HCT116 (cell line): ENCODE results near the gene GEMIN5. TPM values are rescaled to one million over a fixed set of nuclear protein-coding genes. Genes with fewer than 3 reads are reported as not detected.
A peak's percentile ranks its signal among the peaks of the same experiment; 100 is the strongest.

Source experiments
- ATAC-seq: fragments of 200-7000 bp; cut with Tn5 transposase; 2 replicates; pipeline ENCODE4 v1.9.1; 2020; ENCODE audit warnings: mild to moderate bottlenecking, moderate library complexity
- BruUV-seq: library from RNA; stranded (reverse); fragments of 400-500 nt; replicated peaks from 2 replicates; lab custom pipeline; 2021; lab: Mats Ljungman, UMichigan
- CTCF ChIA-PET: fragments of 300-600 bp; sonication (Branson Sonifier 250); formaldehyde crosslinking; loops from one replicate; lab custom pipeline; 2021; ENCODE audit warnings: antibody characterized with exemption; lab: Charles Lee
- POLR2A ChIA-PET: fragments of 300-600, 350-600 bp; sonication (Branson Sonifier 250); formaldehyde crosslinking; loops from one replicate; lab custom pipeline; 2021; ENCODE audit warnings: antibody characterized with exemption; lab: Charles Lee
- RAD21 ChIA-PET, 2 experiments: fragments of 300-600 bp; sonication (Branson Sonifier 250); formaldehyde crosslinking; loops; one replicate each; lab custom pipeline; 2023; ENCODE audit warnings: low total read pairs in 2 of 2; ENCODE audit not compliant: uncharacterized antibody in 2 of 2, unreplicated experiment in 2 of 2, low non-redundant PET in 1 of 2; lab: Charles Lee
- DNase-seq: peaks from one replicate; pipeline ENCODE4 v3.0.0-alpha.2; 2010; ENCODE audit warnings: low read depth, low spot score
- H2AFZ ChIP-seq: fragments of 200-600 bp; shearing (Covaris generic), sonication (generic); 2 replicates; pipeline ENCODE4 v1.6.1; 2017; ENCODE audit warnings: low read depth, mixed run types, mixed read lengths, antibody characterized with exemption, low read length; ENCODE audit not compliant: poor library complexity, severe bottlenecking
- H3K27ac ChIP-seq: 2 replicates; pipeline ENCODE4 v1.5.1; 2012; ENCODE audit warnings: low read depth, low read length
- H3K27me3 ChIP-seq: fragments of 200-600 bp; sonication (generic); 2 replicates; pipeline ENCODE4 v1.6.1; 2016; ENCODE audit warnings: mixed run types, low read length, mixed read lengths; ENCODE audit not compliant: insufficient read depth
- H3K36me3 ChIP-seq, 2 experiments: fragments of 200-500 bp in 1 of 2; fragments of 200-600 bp in 1 of 2; sonication (Bioruptor generic) in 1 of 2; sonication (generic) in 1 of 2; 2 replicates each; pipeline versions ENCODE4 v1.5.1 to v1.6.1; 2014 to 2016; ENCODE audit warnings: low read length in 2 of 2, inconsistent platforms in 1 of 2, mixed read lengths in 1 of 2, mixed run types in 1 of 2; ENCODE audit not compliant: insufficient read depth in 2 of 2, control insufficient read depth in 1 of 2
- H3K4me1 ChIP-seq, 2 experiments: fragments of 200-600 bp in 1 of 2; sonication (generic) in 1 of 2; 2 replicates each; pipeline versions ENCODE4 v1.5.1 to v1.6.1; 2012 to 2017; ENCODE audit warnings: low read length in 2 of 2, inconsistent platforms in 1 of 2, mild to moderate bottlenecking in 1 of 2, mixed read lengths in 1 of 2, mixed run types in 1 of 2, moderate library complexity in 1 of 2; ENCODE audit not compliant: insufficient read depth in 2 of 2, control insufficient read depth in 1 of 2
- H3K4me2 ChIP-seq: fragments of 200-600 bp; sonication (generic); 2 replicates; pipeline ENCODE4 v1.6.1; 2017; ENCODE audit warnings: mixed run types, low read length, mixed read lengths
- H3K4me3 ChIP-seq, 2 experiments: fragments of 200-600 bp in 1 of 2; sonication (generic) in 1 of 2; replicated peaks in 1 of 2; 2 replicates each; pipeline ENCODE4 v1.5.1; 2011 to 2016; ENCODE audit warnings: low read length in 2 of 2, control low read depth in 1 of 2, low read depth in 1 of 2, mild to moderate bottlenecking in 1 of 2, mixed read lengths in 1 of 2, mixed run types in 1 of 2
- H3K79me2 ChIP-seq: fragments of 200-600 bp; sonication (generic); 2 replicates; pipeline ENCODE4 v1.6.1; 2017; ENCODE audit warnings: mild to moderate bottlenecking, mixed run types, low read length, moderate library complexity, mixed read lengths; ENCODE audit not compliant: insufficient read depth
- H3K9ac ChIP-seq: fragments of 200-600 bp; sonication (generic); 2 replicates; pipeline ENCODE4 v1.6.1; 2016; ENCODE audit warnings: low read length, mixed read lengths
- H3K9me2 ChIP-seq: fragments of 200-600 bp; sonication (generic), shearing (Covaris generic); 2 replicates; pipeline ENCODE4 v1.6.1; 2017; ENCODE audit warnings: mixed run types, mild to moderate bottlenecking, moderate library complexity; ENCODE audit not compliant: insufficient read depth
- H3K9me3 ChIP-seq, 2 experiments: fragments of 200-500 bp in 1 of 2; fragments of 200-600 bp in 1 of 2; sonication (Bioruptor generic) in 1 of 2; sonication (generic) in 1 of 2; 2 replicates each; pipeline ENCODE4 v1.6.1; 2014 to 2017; ENCODE audit warnings: low read length in 2 of 2, mixed read lengths in 2 of 2, inconsistent platforms in 1 of 2, low read depth in 1 of 2, mild to moderate bottlenecking in 1 of 2, mixed run types in 1 of 2, moderate library complexity in 1 of 2; ENCODE audit not compliant: control insufficient read depth in 1 of 2, insufficient read depth in 1 of 2
- H4K20me1 ChIP-seq: fragments of 200-600 bp; sonication (generic), shearing (Covaris generic); 2 replicates; pipeline ENCODE4 v1.6.1; 2017; ENCODE audit warnings: mixed run types, mild to moderate bottlenecking, moderate library complexity; ENCODE audit not compliant: insufficient read depth
- CEBPB ChIP-seq: IDR thresholded peaks from 2 replicates; pipeline ENCODE4 v1.6.1; 2012; ENCODE audit warnings: low read depth
- EGR1 ChIP-seq: IDR thresholded peaks from 2 replicates; pipeline ENCODE4 v1.6.1; 2012; ENCODE audit warnings: low read depth
- EZH2 ChIP-seq: fragments of 200-600 bp; sonication (generic); IDR thresholded peaks from 2 replicates; pipeline ENCODE4 v1.6.1; 2017; ENCODE audit warnings: antibody characterized with exemption, mixed run types
- EZH2phosphoT487 ChIP-seq: fragments of 200-600 bp; IDR thresholded peaks from 2 replicates; pipeline ENCODE4 v1.6.1; 2018; ENCODE audit warnings: antibody characterized with exemption, borderline replicate concordance
- POLR2A ChIP-seq: IDR thresholded peaks from 2 replicates; pipeline ENCODE4 v1.7.0; 2011; ENCODE audit warnings: borderline replicate concordance; ENCODE audit not compliant: insufficient read depth, insufficient read length; ENCODE audit errors: extremely low read depth
- POLR2AphosphoS5 ChIP-seq: IDR thresholded peaks from 2 replicates; pipeline ENCODE4 v1.6.1; 2011; ENCODE audit warnings: mild to moderate bottlenecking, low read depth, low read length, moderate library complexity
- SIN3A ChIP-seq: IDR thresholded peaks from 2 replicates; pipeline ENCODE4 v1.6.1; 2012; ENCODE audit warnings: low read depth
- TCF7L2 ChIP-seq: IDR thresholded peaks from 2 replicates; pipeline ENCODE4 v1.7.0; 2011; ENCODE audit warnings: borderline replicate concordance, inconsistent platforms; ENCODE audit not compliant: insufficient read depth, insufficient read length; ENCODE audit errors: extremely low read depth
- intact Hi-C: fragments of 100-400 bp; cut with micrococcal nuclease; formaldehyde crosslinking; loops from 2 replicates; pipeline ENCODE4 v1.10.0; 2022
- total RNA-seq: library from RNA; stranded (reverse); gene quantifications from one replicate; pipeline ENCODE4 v1.2.1, GENCODE V29; 2021; ENCODE audit not compliant: unreplicated experiment
- TF ChIP-seq, protein P1 (sequence below): IDR thresholded peaks from 2 replicates; pipeline ENCODE4 v1.6.1; 2012
- TF ChIP-seq, protein P2 (sequence below): IDR thresholded peaks from 2 replicates; pipeline ENCODE4 v1.6.1; 2011; ENCODE audit warnings: mild to moderate bottlenecking, low read length, moderate library complexity; ENCODE audit not compliant: insufficient replicate concordance; ENCODE audit errors: extremely low read depth
- TF ChIP-seq, protein P3 (sequence below): IDR thresholded peaks from 2 replicates; pipeline ENCODE4 v1.6.1; 2012

The GEMIN5 gene
- total RNA-seq, 1 experiment from 2014 or later: 35.9 TPM

DNA sequence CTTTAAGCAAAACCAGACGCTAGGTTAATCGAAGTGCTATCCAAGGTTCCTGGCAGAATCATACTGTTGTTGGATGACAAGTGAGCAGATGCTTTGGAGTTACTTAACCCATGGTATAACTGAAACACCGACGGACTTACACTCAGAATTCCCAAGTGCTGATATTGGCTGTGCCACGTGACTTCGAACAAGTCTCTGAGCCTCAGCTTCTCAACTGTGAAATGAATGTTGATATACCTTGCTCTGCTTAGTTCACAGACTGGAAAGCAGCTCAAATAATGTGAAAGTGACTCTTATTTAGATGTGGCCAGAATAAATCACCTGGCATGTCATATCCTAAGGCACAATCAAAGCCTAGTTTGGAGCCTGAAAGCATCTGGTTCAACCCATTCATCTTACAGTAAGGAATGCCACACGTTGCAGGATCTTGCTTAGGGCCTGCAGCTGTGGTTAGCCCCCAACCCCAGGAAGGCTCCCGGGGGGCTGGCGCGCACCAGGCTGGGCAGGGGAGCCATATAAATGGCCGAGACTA is 759 bp downstream of the GEMIN5 start:
- Histone ChIP-seq H3K36me3 (peaks cover 6 to 18% of the 10 kb centered on the region in 2 experiments; a peak in 3 of 4 replicates), H3K9me3 (no peaks in the 10 kb centered on the region), H3K9me2 (no peaks in the 10 kb centered on the region)
- CTCF ChIA-PET: no interaction called here
- RAD21 ChIA-PET: no interaction called here
- no peak for TF ChIP-seq POLR2AphosphoS5
- TF ChIP-seq, protein P1, sequence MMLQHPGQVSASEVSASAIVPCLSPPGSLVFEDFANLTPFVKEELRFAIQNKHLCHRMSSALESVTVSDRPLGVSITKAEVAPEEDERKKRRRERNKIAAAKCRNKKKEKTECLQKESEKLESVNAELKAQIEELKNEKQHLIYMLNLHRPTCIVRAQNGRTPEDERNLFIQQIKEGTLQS: no peak
- no peak for TF ChIP-seq SIN3A
- TF ChIP-seq, protein P2, sequence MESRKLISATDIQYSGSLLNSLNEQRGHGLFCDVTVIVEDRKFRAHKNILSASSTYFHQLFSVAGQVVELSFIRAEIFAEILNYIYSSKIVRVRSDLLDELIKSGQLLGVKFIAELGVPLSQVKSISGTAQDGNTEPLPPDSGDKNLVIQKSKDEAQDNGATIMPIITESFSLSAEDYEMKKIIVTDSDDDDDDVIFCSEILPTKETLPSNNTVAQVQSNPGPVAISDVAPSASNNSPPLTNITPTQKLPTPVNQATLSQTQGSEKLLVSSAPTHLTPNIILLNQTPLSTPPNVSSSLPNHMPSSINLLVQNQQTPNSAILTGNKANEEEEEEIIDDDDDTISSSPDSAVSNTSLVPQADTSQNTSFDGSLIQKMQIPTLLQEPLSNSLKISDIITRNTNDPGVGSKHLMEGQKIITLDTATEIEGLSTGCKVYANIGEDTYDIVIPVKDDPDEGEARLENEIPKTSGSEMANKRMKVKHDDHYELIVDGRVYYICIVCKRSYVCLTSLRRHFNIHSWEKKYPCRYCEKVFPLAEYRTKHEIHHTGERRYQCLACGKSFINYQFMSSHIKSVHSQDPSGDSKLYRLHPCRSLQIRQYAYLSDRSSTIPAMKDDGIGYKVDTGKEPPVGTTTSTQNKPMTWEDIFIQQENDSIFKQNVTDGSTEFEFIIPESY: no peak
- no peak for TF ChIP-seq POLR2A
- no peak for TF ChIP-seq TCF7L2
- no peak for TF ChIP-seq EZH2
- TF ChIP-seq, protein P3, sequence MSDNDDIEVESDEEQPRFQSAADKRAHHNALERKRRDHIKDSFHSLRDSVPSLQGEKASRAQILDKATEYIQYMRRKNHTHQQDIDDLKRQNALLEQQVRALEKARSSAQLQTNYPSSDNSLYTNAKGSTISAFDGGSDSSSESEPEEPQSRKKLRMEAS: no peak
- no peak for TF ChIP-seq CEBPB
- no peak for TF ChIP-seq EZH2phosphoT487
- TF ChIP-seq EGR1: no peak
- TF ChIP-seq, all 23 proteins: peak for 0
- intact Hi-C loops: loop anchor here (5.0 to 10.0 kb wide), 2 partner anchors 80 to 282 kb away; partner anchors contain the start of gene CNOT8
- Histone ChIP-seq H3K79me2 (peaks cover 66% of the 10 kb centered on the region), H3K27ac (peak overlapping the region; percentile 46), H4K20me1 (peaks cover 5% of the 10 kb centered on the region; the same call in 1 of the 2 replicates), H2AFZ (no peak overlapping the region), H3K27me3 (no peaks in the 10 kb centered on the region), H3K4me3 (peak overlapping the region; percentile 92 to 98), H3K4me2 (peak overlapping the region; percentile 93), H3K4me1 (peaks cover 8 to 21% of the 10 kb centered on the region in 2 experiments), H3K9ac (peak overlapping the region; percentile 86)
- BruUV-seq: no TSS peak
- ATAC-seq (no peak), DNase-seq (no peak)
- POLR2A ChIA-PET: interaction anchor here (1.0 to 1.3 kb wide), 2 partner anchors 24 to 80 kb away, joined by 3 read pairs; no protein-coding TSS in a partner anchor
